NCI-H1105 treated with DMSO at 0.1 percent for 48 hours (cell line): ENCODE data around the gene S100A8.

Source experiments
- DNase-seq: peaks from one replicate; lab custom pipeline; 2025; lab: John Stamatoyannopoulos, UW

S100A8 gene

DNA sequence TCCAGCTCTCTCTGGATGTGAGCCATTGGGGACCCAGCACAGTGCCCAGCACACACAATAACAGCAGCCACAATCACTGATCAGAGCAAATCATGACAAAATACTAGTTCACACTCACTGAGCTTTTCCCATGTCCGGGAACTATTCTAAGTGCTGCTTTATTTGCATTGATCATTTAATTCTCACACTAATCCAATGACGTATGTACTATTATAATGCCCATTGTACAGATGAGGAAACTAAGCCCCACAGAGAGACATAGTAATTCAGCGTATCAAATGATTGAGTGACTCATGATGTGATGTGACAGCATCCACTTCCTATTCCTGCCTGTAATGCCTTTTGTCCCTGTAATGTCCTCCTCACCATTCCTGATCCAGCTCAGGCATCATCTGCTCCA lies 1.9 kb upstream of the S100A8 start:
- DNase-seq: no peak

DNA sequence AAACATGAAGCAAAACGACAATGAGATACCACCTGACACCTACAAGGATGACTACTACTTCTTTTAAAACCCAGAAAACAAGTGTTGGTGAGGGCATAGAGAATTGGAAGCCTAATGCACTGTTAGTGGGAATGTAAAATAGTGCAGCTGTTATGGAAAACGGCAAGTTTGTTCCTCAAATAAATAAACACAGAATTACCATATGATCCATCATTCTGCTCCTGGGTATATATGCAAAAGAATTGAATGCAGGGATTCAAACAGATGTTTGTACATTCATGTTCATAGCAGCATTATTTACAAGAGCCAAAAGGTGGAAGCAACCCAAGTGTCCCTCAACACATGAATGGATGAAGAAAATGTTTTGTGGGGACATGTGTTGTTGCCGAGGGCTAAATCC lies 1.4 kb upstream of the S100A8 start:
- no peak for DNase-seq

GRCh38 chr1:153389973-153390879 lies 647 bp downstream of the S100A8 start:
- no peak for DNase-seq

DNA sequence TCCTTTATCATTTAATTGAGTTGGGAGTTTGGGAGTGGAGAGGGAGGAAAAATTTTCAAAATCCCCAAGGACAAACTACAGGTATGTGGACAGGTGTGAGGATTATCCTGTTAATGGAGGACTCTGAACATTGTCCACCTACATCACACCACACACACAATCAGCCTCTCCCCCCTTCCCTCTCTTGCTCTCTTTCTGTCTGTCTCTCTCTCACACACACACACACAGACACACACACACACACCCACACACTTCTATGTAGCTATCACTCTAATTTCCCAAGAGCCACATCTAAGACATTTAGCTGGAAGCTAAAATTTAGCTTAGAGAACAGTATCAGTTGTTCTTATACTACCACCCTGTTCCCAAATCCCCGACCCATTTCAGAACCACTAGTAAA lies 1.5 kb downstream of the S100A8 start:
- no peak for DNase-seq

DNA sequence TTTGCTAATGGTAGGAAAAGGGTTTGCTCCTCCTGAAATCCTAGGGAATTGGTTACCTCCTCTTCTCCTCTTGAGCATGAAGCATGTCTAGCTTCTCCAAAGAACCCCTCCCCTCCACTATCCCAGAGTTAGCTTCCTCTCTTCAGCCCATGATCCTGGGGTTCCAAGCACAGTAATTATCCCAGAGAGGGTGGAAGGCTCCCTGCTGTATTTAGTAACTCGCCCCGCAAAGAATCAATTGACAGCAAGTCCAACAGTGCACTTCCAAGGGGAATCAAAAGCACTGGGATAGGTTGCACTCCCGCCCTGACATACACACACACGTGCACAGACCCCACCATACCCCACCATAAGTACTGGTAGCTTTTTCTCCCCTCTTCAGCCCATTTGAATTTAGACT lies 3.1 kb downstream of the S100A8 start:
- DNase-seq: no peak

- no peak for DNase-seq
These were observed 3.9 kb downstream of the S100A8 start for GRCh38 chr1:153387001-153387400.

DNA sequence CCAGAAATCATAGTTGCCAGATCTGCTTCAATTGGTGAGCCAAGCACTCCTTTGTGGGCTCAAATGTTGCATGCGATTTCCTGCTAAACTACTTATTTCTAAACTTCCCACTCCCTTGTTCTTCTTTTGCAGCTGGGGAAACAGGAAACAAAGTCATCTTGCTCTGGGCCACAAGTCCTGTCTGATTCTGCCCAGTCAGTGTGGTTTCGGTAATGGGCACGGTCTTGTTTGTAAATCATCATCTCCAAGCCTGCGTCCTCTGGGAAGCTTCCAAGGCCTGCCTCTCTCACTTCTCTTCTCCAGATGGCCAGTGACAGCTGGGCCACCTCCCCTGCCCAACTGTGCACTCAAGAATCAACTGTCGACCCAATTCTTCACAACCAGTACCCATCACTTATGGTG lies 4.4 kb downstream of the S100A8 start:
- DNase-seq: no peak

DNA sequence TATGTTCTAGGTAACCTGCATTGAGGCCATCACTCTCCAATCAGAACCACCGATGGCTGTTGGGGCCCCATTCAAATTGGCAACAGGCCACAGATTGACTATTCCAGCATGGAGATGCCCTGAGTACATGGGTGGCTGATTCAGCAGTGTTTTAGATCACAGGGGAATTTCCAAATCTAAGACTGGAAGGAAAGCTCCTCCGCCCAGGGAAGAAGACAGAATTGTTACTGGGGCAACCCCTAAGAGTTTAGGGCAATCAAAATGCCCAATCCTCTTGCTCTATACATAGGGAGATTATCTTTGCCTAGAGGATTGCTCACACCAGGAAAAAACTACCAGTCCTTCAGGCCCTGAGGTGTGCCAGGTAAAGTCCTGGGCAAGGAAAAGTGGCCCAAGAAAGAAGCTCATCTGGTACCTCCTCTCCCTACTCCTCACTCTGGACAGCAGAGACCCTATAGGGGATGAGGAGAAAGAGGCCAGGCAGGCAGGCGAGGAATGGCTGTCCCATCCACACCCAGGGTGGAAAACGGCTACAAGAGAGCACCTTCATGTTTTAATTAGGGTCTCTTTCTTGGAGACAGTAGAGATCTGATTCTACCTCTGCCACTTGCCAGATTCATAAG lies 5.8 kb downstream of the S100A8 start:
- no peak for DNase-seq

- DNase-seq: no peak
These were observed 10.2 kb downstream of the S100A8 start for GRCh38 chr1:153380711-153381110.

GRCh38 chr1:153379591-153379990 lies 11.3 kb downstream of the S100A8 start:
- no peak for DNase-seq

- no peak for DNase-seq
These were observed 15.4 kb downstream of the S100A8 start, which contains the start of gene S100A12 for GRCh38 chr1:153375511-153375910. S100A12 (minus strand) TSS chr1:153375621; CDS start chr1:153374592, 1,029 bp downstream.

- no peak for DNase-seq
These were observed 16.8 kb downstream of the S100A8 start for GRCh38 chr1:153374071-153374470.

DNA sequence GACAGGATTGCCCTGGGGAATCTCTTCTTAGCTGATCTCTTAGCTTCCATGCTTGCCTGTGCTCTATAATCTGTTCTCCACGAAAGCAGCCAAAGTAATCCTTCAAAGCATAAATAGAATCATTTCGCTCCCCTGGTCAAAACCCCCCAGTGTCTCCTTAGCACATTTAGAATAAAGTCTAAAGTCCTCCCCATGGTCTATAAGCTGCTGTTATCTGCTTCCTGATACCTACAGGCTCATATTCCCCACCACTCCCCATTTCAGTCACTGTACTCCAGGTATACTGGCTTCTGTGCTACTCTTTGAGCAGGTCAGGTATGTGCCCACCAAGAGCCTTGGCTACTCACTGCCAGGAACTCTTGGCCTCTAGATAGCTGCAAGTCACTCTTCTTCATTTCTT lies 18.3 kb downstream of the S100A8 start:
- DNase-seq: no peak

DNA sequence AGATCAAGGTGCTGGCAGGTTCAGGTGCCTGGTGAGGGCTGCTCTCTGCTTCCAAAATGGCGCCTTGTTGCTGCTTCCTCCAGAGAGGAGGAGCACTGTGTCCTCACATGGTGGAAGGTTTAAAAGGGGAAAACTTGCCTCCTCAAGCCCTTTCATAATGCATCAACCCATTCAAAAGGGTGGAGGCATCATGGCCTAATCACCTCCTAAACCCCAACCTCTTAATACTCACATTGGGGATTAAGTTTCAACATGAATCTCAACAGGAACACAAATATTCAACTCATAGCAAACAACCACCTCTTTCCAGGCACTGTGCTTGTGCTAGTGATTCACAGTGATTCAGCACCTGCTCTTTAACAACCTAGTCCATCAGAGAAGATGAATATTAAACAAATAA lies 19.6 kb downstream of the S100A8 start:
- no peak for DNase-seq

GRCh38 chr1:153370146-153370545 lies 20.7 kb downstream of the S100A8 start:
- DNase-seq: no peak

- no peak for DNase-seq
These were observed 22.4 kb downstream of the S100A8 start for GRCh38 chr1:153368495-153368894.

DNA sequence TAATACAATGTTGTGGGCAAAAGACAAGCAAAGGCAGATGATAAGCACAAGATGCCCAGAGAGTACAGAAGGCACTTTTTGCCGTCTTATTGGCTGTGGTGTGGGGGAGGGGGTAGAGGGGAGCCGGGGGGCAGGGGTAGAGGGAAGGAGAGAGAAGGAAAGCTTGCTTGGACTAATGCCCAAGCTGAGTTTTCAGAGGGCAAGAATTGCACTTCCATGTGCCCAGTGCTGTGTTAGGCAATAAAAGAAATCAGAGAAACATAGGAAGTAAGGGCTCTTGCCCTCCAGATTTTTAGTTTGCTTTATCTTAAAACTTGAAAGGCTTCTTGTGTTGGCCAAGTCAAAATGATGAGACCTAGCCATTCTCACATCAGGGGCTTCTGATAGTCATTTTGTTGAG lies 23.8 kb downstream of the S100A8 start:
- DNase-seq: no peak

DNA sequence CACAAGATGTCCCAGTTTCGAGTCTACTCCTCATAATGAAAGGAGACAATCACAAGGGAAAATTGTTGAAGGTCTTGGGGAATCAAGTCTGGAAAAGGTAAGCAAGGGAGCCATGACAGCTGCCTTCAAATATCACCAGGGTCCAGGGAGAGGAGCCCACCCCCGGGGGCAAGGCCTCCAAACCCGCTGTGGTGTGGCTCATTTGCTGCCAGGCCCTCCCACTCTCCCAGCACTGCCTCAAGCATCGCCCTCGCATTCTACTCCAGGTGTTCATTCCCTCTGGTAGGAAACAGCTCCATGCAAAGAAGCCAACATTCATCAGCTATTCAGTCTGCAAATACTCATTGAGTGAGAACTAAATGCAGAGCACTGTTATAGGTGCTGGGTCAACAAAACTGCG lies 24.6 kb downstream of the S100A8 start:
- no peak for DNase-seq

GRCh38 chr1:153365696-153366095 lies 25.2 kb downstream of the S100A8 start:
- DNase-seq: no peak

DNA sequence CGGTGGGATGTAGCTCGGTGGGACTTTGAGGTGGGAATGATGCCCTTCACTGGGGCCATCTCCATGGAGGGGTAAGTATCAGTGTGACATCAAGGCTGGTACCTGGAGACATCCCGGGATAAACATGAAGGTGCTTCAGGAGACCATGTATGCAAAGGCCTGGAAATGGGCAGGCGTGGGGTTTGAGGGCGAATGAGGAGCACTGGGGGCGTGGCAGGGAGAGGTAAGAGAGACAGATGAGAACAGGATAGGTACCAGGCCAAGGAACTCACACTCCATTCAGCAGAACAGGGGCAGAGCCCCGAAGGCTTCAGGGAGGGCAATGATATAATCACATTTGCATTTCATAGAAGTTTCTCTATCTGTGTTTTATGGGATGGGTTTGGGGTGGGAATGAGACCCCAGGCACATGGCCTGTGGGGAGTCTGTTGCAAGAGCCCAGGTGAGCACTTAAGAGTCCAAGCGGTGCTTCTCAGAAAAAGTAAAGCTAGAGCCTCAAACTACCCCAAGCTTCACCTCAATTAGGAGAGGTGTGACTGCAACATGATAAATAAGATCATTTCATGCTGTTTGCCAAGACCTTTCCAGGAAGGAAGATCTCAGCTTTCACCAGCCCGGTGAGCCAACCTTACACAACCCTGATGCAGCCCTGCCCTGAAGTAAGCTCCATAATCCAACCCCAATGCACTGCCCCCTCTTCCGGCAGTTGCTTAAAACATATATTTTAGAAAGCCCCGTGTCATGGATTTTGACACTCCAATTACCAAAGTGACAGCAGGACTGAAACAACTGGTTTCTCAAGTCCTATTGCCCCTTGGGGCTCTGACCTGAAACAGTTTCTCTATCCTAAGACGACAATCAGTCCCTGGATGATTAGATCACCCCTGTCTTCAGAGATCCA lies 25.9 kb downstream of the S100A8 start:
- no peak for DNase-seq

DNA sequence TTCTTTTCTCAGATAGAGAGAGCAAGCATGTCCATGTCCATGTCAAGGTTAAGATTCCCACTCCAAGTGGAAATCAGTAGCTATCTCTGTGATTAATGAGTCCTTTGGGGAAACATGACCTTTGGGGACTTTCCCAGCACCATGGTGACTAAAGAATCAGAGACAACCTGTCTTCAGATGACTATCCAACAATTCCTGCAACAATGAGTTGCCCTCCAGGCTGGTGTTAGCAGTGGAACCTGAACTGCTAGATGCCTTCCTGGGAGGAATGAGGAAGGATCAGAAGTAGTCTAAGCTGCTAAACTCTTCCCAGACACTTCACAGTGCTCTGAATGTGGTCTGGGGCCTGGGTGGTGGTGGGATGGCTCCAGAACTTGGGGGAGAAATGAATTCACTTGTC lies 26.7 kb downstream of the S100A8 start:
- DNase-seq: no peak

DNA sequence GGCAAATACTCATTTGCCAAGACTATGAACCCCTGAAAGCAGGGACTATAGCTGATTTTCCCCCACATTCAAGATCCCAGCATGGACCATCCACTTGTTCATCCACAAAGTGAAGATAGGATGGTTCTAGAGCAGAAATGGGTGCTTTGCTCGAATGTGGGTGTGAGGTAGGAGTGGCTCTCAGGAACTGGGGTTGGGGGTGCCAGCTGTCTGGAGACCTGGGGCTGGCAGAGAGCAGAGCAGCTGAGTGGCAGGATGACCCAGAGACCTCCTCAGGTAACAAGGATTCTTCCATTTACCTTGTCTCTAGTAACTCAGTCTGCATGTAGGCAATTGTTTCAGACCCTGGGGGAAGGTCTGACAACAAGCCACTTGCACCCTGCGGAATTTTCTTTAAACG lies 27.2 kb downstream of the S100A8 start:
- no peak for DNase-seq
